ENCODE data around the gene EIF3K. TPM values are rescaled to one million over a fixed set of nuclear protein-coding genes. Genes with fewer than 3 reads are reported as not detected.

Gene EIF3K
- polyA plus RNA-seq, 2 of the 4 experiments (the other 2 are of a cell fraction), result 419 to 937 TPM

- TF ChIP-seq CTCF (IDR thresholded peaks at IDR 0.05), result no peak
- no peak for TF ChIP-seq HEYL (CRISPR knock-in tag; IDR thresholded peaks at IDR 0.05)
- TF ChIP-seq HOXB5 (CRISPR knock-in tag; IDR thresholded peaks at IDR 0.05), result peak; percentile 88
- no peak for TF ChIP-seq ZSCAN20 (CRISPR knock-in tag; IDR thresholded peaks at IDR 0.05)
- no peak for TF ChIP-seq FOSB (CRISPR knock-in tag; IDR thresholded peaks at IDR 0.05)
- peak; percentile 95 for TF ChIP-seq NPAS2 (CRISPR knock-in tag; IDR thresholded peaks at IDR 0.05; ENCODE audit: borderline replicate concordance)
- peak; percentile 98 for TF ChIP-seq USF2 (IDR thresholded peaks at IDR 0.05)
- no peak for TF ChIP-seq CHD2 (IDR thresholded peaks at IDR 0.05; ENCODE audit: low read length, partially characterized antibody)
- TF ChIP-seq RCOR1 (IDR thresholded peaks at IDR 0.05; ENCODE audit: low read depth, low read length), result no peak
- peak; percentile 42; the same call in 1 of the 2 replicates for TF ChIP-seq FOXS1 (CRISPR knock-in tag; IDR thresholded peaks at IDR 0.05)
- no peak for TF ChIP-seq CBX2 (IDR thresholded peaks at IDR 0.05; ENCODE audit: borderline replicate concordance, low read depth)
- no peak for TF ChIP-seq JUNB (IDR thresholded peaks at IDR 0.05)
- TF ChIP-seq KDM5A (IDR thresholded peaks at IDR 0.05), result peak; percentile 62; the same call in 1 of the 2 replicates
- peak; percentile 77; the same call in 1 of the 2 replicates for TF ChIP-seq EHF (CRISPR knock-in tag; IDR thresholded peaks at IDR 0.05)
- no peak for TF ChIP-seq HES2 (IDR thresholded peaks at IDR 0.05)
- TF ChIP-seq SMC3 (IDR thresholded peaks at IDR 0.05), result peak; percentile 26; the same call in 1 of the 3 replicates
- no peak for TF ChIP-seq REST (IDR thresholded peaks at IDR 0.05)
- TF ChIP-seq MYC (IDR thresholded peaks at IDR 0.05; ENCODE audit: borderline replicate concordance, low read length), result peak; percentile 96
- peak; percentile 99 for TF ChIP-seq MAX (IDR thresholded peaks at IDR 0.05)
- no peak for TF ChIP-seq FOSL2 (IDR thresholded peaks at IDR 0.05)
- TF ChIP-seq FOSL2 (CRISPR knock-in tag; IDR thresholded peaks at IDR 0.05), result no peak
- TF ChIP-seq PHF8 (IDR thresholded peaks at IDR 0.05; ENCODE audit: borderline replicate concordance, low read depth), result peak; percentile 40; the same call in 1 of the 2 replicates
- peak; percentile 89; the same call in 1 of the 2 replicates for TF ChIP-seq HOXB13 (CRISPR knock-in tag; IDR thresholded peaks at IDR 0.05; ENCODE audit: low read depth)
- TF ChIP-seq ESRRA (IDR thresholded peaks at IDR 0.05; ENCODE audit: borderline replicate concordance, low read length), result no peak
- peak; percentile 39; the same call in 1 of the 2 replicates for TF ChIP-seq GATA3 (IDR thresholded peaks at IDR 0.05; ENCODE audit: borderline replicate concordance)
- no peak for TF ChIP-seq KDM1A (IDR thresholded peaks at IDR 0.05; ENCODE audit: low read depth)
Measured at GRCh38 chr19:38618590-38619360, at the start of gene EIF3K (continued).
